ENCODE results near the gene HDAC4.

DNA sequence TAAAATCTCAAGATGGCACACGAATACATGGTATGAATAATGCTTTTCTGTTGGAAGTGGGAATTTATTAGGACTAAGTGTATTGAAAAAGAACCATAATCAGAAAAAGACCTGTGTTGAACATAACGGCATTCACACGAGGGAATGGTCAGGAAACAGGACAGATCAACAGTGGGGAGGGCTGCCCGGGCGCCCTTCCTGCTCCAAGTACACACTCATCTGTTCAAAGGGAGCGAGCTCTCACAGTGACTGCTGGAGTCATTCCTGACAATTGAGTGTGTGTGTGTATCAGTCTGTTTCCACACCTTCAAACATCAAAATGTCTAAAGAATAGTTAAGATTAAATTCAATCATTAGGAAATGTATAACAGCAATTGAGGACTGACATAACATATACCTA is 167.2 kb downstream of the HDAC4 start:
- TF ChIP-seq, protein P1, sequence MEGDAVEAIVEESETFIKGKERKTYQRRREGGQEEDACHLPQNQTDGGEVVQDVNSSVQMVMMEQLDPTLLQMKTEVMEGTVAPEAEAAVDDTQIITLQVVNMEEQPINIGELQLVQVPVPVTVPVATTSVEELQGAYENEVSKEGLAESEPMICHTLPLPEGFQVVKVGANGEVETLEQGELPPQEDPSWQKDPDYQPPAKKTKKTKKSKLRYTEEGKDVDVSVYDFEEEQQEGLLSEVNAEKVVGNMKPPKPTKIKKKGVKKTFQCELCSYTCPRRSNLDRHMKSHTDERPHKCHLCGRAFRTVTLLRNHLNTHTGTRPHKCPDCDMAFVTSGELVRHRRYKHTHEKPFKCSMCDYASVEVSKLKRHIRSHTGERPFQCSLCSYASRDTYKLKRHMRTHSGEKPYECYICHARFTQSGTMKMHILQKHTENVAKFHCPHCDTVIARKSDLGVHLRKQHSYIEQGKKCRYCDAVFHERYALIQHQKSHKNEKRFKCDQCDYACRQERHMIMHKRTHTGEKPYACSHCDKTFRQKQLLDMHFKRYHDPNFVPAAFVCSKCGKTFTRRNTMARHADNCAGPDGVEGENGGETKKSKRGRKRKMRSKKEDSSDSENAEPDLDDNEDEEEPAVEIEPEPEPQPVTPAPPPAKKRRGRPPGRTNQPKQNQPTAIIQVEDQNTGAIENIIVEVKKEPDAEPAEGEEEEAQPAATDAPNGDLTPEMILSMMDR (IDR thresholded peaks at IDR 0.05): no peak
- TF ChIP-seq, protein P2, sequence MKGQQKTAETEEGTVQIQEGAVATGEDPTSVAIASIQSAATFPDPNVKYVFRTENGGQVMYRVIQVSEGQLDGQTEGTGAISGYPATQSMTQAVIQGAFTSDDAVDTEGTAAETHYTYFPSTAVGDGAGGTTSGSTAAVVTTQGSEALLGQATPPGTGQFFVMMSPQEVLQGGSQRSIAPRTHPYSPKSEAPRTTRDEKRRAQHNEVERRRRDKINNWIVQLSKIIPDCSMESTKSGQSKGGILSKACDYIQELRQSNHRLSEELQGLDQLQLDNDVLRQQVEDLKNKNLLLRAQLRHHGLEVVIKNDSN (CRISPR knock-in tag; IDR thresholded peaks at IDR 0.05): no peak
- TF ChIP-seq, protein P3, sequence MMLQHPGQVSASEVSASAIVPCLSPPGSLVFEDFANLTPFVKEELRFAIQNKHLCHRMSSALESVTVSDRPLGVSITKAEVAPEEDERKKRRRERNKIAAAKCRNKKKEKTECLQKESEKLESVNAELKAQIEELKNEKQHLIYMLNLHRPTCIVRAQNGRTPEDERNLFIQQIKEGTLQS (CRISPR knock-in tag; conservative IDR thresholded peaks at IDR 0.05): no peak

All from WTC11 (cell line).